Measurements from ENCODE around the gene TMEM184A. TPM values are rescaled to one million over a fixed set of nuclear protein-coding genes. Genes with fewer than 3 reads are reported as not detected.
A peak's percentile ranks its signal among the peaks of the same experiment; 100 is the strongest.
"Not testable (repeated sequence)": the region's sequence is repeated elsewhere in the genome, so short reads cannot be mapped to it uniquely, and the experiment has no call there.

Gene TMEM184A
- total RNA-seq, 1 donor from 2014 or later: 0.27 TPM

DNA sequence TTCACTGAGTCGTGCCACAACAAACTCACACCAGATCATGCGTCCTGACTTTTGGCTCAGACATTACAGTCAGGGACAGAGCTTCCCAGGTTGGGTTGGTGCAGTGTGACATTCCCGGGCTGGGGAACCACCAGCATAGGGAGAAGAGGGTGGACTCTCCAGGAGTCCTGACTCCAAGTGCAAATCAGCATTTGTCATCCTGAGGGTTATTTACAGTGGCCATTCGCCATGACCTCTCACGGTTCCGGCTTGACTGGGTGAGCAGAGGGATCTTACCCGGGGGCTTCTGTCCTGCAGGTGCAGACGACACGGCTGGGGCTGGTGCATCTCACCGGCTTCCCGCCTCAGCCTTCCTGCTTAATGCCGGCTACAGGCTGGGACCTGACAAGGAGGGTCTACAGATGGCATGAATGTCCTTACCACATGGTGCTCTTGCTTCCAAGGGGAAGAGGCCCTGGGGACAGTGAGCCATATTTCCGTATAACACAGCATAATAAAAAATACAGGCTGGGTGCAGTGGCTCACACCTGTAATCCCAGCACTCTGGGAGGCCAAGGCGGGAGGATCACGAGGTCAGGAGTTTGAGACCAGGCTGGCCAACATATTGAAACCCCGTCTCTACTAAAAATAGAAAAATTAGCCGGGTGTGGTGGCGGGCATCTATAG is 39.3 kb downstream of the TMEM184A start:
- TF ChIP-seq, protein P1, sequence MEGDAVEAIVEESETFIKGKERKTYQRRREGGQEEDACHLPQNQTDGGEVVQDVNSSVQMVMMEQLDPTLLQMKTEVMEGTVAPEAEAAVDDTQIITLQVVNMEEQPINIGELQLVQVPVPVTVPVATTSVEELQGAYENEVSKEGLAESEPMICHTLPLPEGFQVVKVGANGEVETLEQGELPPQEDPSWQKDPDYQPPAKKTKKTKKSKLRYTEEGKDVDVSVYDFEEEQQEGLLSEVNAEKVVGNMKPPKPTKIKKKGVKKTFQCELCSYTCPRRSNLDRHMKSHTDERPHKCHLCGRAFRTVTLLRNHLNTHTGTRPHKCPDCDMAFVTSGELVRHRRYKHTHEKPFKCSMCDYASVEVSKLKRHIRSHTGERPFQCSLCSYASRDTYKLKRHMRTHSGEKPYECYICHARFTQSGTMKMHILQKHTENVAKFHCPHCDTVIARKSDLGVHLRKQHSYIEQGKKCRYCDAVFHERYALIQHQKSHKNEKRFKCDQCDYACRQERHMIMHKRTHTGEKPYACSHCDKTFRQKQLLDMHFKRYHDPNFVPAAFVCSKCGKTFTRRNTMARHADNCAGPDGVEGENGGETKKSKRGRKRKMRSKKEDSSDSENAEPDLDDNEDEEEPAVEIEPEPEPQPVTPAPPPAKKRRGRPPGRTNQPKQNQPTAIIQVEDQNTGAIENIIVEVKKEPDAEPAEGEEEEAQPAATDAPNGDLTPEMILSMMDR (IDR thresholded peaks at IDR 0.05): no peak
- peaks cover 3% of the 10 kb centered on the region for H3K36me3 Mint-ChIP-seq (ENCODE audit: unreplicated experiment)
- no peak overlapping the region for H3K4me3 Mint-ChIP-seq (ENCODE audit: unreplicated experiment)
- H3K27me3 Mint-ChIP-seq (ENCODE audit: unreplicated experiment): no peaks in the 10 kb centered on the region
- DNase-seq (ENCODE audit: extremely low spot score, unreplicated experiment): no peak
- H3K9me3 Mint-ChIP-seq (ENCODE audit: unreplicated experiment): peaks cover 6% of the 10 kb centered on the region
- H3K4me1 Mint-ChIP-seq (ENCODE audit: unreplicated experiment): peaks cover 43% of the 10 kb centered on the region
- no peak overlapping the region for H3K27ac Mint-ChIP-seq (ENCODE audit: unreplicated experiment)

DNA sequence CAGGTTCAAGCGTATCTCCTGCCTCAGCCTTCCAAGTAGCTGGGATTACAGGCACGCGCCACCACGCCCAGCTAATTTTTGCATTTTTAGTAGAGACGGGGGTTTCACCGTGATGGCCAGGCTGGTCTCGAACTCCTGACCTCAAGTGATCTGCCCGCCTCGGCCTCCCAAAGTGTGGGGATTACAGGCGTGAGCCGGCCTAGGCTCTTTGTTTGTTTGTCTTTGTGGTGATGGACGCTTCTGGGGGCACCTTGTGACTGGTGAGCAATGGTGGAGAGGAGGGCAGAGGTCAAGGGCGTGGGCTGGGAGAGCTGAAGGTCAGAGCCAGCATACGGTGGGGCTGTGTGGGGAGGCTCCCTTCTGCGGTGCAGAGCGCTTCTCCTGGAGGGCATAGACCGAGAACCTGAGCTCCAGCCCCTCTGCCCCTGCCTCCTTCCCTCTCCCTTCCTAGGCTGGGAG is 40.5 kb downstream of the TMEM184A start:
- H3K36me3 Mint-ChIP-seq (ENCODE audit: unreplicated experiment); H3K27me3 Mint-ChIP-seq (ENCODE audit: unreplicated experiment); H3K4me3 Mint-ChIP-seq (ENCODE audit: unreplicated experiment); DNase-seq (ENCODE audit: extremely low spot score, unreplicated experiment); H3K9me3 Mint-ChIP-seq (ENCODE audit: unreplicated experiment): not testable (repeated sequence)
- H3K4me1 Mint-ChIP-seq (ENCODE audit: unreplicated experiment): peaks cover 41% of the 10 kb centered on the region
- peak overlapping the region; percentile 27 for H3K27ac Mint-ChIP-seq (ENCODE audit: unreplicated experiment)

DNA sequence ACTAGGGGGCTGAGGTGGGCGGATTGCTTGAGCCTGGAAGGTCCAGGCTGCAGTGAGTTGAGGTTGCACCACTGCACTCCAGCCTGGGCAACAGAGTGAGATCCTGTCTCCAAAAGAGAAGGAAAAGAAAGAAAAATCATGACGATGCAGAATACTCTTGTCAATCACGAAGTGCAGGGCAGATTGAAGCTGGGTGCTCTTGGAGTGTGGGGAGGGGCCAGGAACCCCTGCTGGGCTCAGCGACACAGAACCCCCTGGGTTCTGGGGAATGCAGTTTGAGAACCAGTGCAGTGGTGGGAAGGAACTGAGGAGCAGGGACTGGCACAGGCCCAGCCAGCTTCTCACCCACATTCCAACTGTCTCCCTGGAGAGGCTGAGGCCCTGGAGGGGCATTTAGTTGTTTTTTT is 41.0 kb downstream of the TMEM184A start:
- TF ChIP-seq, protein P1 (IDR thresholded peaks at IDR 0.05): no peak
- DNase-seq (ENCODE audit: extremely low spot score, unreplicated experiment): no peak
- Mint-ChIP-seq H3K27ac (ENCODE audit: unreplicated experiment) (peak overlapping the region; percentile 78), H3K4me3 (ENCODE audit: unreplicated experiment) (no peak overlapping the region), H3K27me3 (ENCODE audit: unreplicated experiment) (no peaks in the 10 kb centered on the region), H3K36me3 (ENCODE audit: unreplicated experiment) (peaks cover 3% of the 10 kb centered on the region), H3K4me1 (ENCODE audit: unreplicated experiment) (peaks cover 38% of the 10 kb centered on the region), H3K9me3 (ENCODE audit: unreplicated experiment) (peaks cover 6% of the 10 kb centered on the region)

DNA sequence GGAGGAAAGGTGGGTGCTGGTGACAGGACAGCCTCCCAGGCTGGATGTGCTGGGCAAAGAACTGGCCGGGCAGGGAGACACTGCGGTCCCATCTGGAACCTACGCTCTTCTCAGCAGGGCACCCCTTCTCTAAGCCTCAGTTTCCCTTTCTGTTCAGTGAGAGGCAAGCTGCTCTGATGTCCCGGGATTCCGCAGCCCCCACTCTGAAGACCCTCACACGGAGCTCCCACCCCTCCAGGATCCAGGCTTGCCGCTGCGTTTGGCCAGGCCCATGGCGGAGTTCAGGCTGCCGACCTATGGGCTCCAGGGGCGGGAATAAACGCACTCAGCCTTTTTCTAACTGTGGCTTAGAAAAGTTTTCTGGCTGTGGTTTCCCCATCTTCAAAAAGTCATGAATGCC is 41.6 kb downstream of the TMEM184A start:
- peaks cover 38% of the 10 kb centered on the region for H3K4me1 Mint-ChIP-seq (ENCODE audit: unreplicated experiment)
- TF ChIP-seq, protein P1 (IDR thresholded peaks at IDR 0.05): no peak
- H3K27ac Mint-ChIP-seq (ENCODE audit: unreplicated experiment): peak overlapping the region; percentile 93
- peaks cover 4% of the 10 kb centered on the region for H3K9me3 Mint-ChIP-seq (ENCODE audit: unreplicated experiment)
- peaks cover 3% of the 10 kb centered on the region for H3K36me3 Mint-ChIP-seq (ENCODE audit: unreplicated experiment)
- H3K4me3 Mint-ChIP-seq (ENCODE audit: unreplicated experiment): no peak overlapping the region
- H3K27me3 Mint-ChIP-seq (ENCODE audit: unreplicated experiment): no peaks in the 10 kb centered on the region
- no peak for DNase-seq (ENCODE audit: extremely low spot score, unreplicated experiment)

DNA sequence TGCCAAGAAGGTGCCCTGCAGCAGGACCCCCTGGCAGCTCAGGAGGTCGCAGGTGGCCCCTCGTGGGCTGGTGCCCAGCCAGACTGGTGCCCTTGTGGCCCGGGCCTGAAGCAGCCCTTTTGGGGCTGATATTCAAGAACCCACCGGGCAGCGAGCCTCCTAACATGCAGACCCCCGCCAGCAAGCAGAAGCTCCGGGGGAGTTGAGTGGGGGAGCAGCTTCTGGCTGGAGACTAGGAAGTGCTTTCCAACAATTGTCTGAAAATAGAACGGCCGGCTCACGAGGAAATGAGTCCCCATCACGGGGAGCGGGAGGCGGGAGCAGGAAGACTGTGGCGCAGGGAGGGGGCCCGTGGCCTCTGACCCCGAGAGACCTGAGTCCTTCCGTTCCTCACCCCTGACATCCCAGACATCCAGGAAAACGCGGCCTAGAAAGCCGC is 42.3 kb downstream of the TMEM184A start:
- no peaks in the 10 kb centered on the region for H3K27me3 Mint-ChIP-seq (ENCODE audit: unreplicated experiment)
- H3K4me1 Mint-ChIP-seq (ENCODE audit: unreplicated experiment): peaks cover 38% of the 10 kb centered on the region
- H3K9me3 Mint-ChIP-seq (ENCODE audit: unreplicated experiment): no peaks in the 10 kb centered on the region
- peak overlapping the region; percentile 93 for H3K27ac Mint-ChIP-seq (ENCODE audit: unreplicated experiment)
- TF ChIP-seq, protein P1 (IDR thresholded peaks at IDR 0.05): no peak
- DNase-seq (ENCODE audit: extremely low spot score, unreplicated experiment): no peak
- peak overlapping the region; percentile 44 for H3K4me3 Mint-ChIP-seq (ENCODE audit: unreplicated experiment)
- H3K36me3 Mint-ChIP-seq (ENCODE audit: unreplicated experiment): no peaks in the 10 kb centered on the region

Data from osteocyte (in vitro differentiated cells).